ENCODE data around the gene MRM3.
"Not testable (repeated sequence)": the region's sequence is repeated elsewhere in the genome, so short reads cannot be mapped to it uniquely, and the experiment has no call there.

Gene MRM3

GRCh38 chr17:811051-811784 is 29.1 kb downstream of the MRM3 start:
- in situ Hi-C loops (cut with HindIII; ENCODE audit: low sequenced_read_pairs), result no loop called here

GRCh38 chr17:812638-813204 is 30.6 kb downstream of the MRM3 start:
- in situ Hi-C loops (cut with HindIII; ENCODE audit: low sequenced_read_pairs), result no loop called here

- in situ Hi-C loops (cut with HindIII; ENCODE audit: low sequenced_read_pairs), result no loop called here
Measured at GRCh38 chr17:814371-814770, 32.2 kb downstream of the MRM3 start.

DNA sequence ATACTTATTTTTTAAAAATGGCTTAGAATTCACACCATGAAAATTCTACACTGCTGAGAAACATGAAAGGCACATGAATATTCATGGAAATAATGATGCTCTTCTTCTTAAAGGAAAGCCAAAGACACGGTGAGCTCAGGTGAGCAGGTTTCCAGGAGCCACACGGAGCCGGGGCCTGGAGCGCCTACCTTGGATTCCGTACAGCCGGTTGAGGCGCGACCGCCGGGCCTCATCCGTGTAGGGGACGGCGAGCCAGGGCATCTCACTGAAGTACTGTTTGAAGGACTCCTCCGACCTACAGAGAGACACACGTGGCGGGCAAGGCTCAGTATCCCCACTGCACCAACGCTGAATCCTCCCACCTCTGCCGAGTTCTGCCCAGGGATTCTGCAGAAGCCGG is 37.1 kb downstream of the MRM3 start:
- in situ Hi-C loops (cut with HindIII; ENCODE audit: low sequenced_read_pairs), result no loop called here

GRCh38 chr17:823501-823902 is 41.3 kb downstream of the MRM3 start:
- in situ Hi-C loops (cut with HindIII; ENCODE audit: low sequenced_read_pairs), result no loop called here

- in situ Hi-C loops (cut with HindIII; ENCODE audit: low sequenced_read_pairs), result no loop called here
Measured at GRCh38 chr17:824378-824777, 42.2 kb downstream of the MRM3 start.

DNA sequence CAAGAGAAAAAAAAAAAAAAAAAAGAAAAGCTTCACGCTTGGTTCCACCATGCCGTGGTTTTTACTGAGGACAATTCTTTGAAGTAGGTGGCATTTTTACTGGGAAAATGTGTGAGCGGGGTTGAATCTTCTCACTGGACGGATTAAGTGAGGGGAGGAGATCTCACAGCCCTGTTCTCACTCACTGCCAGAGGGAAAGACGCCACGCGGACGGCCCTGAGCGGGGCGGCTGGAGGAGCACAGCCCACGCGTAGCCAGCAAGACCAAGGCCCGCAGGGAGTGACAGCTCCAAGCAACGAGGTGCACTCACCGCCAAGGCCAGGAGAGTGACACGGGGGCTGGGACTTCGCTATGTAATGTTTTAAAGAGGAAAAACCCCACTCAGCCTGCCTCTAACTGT is 43.1 kb downstream of the MRM3 start:
- in situ Hi-C loops (cut with HindIII; ENCODE audit: low sequenced_read_pairs), result no loop called here

GRCh38 chr17:826778-827177 is 44.6 kb downstream of the MRM3 start:
- in situ Hi-C loops (cut with HindIII; ENCODE audit: low sequenced_read_pairs), result no loop called here

DNA sequence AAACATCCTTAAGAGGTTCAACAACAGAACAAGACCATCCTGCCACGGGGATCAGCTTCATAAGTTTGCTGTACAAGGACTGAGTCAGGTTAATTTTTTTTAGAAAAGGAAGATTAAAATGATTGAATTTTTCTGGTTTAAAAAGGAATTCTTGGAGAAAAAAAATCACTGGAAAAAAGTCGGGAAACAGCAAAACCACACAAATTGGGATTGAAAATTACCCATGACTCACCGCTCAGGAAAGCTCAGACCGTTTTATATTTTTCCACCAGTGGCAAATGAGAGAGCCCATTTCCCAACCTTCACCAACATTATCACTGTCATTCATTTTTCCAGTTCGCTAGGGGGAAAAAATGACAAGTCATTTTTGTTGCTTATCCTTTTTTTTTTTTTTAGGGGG is 46.6 kb downstream of the MRM3 start:
- in situ Hi-C loops (cut with HindIII; ENCODE audit: low sequenced_read_pairs), result no loop called here

DNA sequence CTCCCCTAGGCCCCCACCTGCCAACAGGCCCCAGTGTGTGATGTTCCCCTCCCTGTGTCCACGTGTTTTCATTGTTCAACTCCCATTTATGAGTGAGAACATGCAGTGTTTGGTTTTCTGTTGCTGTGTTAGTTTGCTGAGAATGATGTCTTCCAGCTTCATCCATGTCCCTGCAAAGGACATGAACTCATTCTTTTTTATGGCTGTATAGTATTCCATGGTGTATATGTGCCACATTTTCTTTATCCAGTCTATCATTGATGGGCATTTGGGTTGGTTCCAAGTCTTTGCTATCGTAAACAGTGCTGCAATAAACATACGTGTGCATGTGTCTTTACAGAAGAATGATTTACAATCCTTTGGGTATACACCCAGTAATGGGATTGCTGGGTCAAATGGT is 47.5 kb downstream of the MRM3 start:
- in situ Hi-C loops (cut with HindIII; ENCODE audit: low sequenced_read_pairs), result not testable (repeated sequence)

DNA sequence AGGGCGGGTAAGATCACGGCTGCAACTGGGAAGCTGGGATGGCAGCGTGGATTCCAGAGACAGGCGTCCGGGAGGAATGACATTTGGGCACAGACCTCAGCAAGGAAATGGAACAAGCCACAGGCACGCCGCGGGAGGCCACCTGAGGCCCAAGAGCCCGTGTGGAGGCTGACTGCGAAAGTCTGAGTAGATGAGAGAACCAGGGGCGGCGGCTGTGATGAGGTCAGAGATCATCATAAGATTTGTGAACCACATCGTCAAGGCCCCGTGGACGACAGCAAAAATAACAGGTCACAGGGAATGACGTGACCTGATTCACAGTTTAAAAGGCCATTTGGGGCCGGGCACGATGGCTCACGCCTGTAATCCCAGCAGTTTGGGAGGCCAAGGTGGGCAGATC is 48.2 kb downstream of the MRM3 start:
- in situ Hi-C loops (cut with HindIII; ENCODE audit: low sequenced_read_pairs), result no loop called here

DNA sequence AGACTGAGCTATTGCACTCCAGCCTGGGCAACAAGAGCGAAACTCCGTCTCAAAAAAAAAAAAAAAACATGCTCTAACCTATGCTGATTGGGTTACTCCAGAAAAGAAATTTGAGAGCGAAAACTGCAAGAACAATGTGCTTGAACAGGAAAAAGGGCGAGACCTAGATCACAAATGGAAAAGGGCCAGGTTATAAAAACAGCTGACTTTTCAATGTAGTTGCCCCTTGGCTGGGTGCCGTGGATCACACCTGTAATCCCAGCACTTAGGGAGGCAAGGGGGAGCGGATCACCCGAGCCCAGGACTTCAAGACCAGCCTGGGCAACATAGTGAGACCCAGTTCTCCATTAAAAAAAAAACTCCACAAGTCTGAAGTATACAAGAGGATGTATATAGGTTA is 48.8 kb downstream of the MRM3 start:
- in situ Hi-C loops (cut with HindIII; ENCODE audit: low sequenced_read_pairs), result no loop called here

GRCh38 chr17:834136-834535 is 52.0 kb downstream of the MRM3 start:
- in situ Hi-C loops (cut with HindIII; ENCODE audit: low sequenced_read_pairs), result no loop called here

- in situ Hi-C loops (cut with HindIII; ENCODE audit: low sequenced_read_pairs), result no loop called here
Measured at GRCh38 chr17:835263-835662, 53.1 kb downstream of the MRM3 start.

- in situ Hi-C loops (cut with HindIII; ENCODE audit: low sequenced_read_pairs), result not testable (repeated sequence)
Measured at GRCh38 chr17:835721-836120, 53.6 kb downstream of the MRM3 start.

DNA sequence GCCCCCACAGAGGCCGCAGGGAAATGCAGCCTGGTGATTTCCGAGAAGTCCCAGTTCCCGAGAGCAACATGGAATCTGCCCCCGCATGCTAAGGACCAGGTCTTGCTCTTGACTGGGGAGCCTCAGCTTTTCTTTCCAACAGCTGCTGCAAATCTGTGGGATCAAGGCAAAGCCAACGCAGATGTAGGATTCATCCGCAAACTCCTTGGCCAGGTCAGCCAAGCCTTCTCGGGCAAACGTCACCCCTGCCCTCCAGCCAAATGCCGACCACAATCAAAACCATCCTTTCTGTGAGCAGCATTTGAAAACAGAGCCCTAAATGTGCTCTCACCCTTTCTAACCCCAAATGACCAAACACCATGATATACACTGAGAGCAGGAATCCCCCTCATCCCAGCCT is 54.0 kb downstream of the MRM3 start:
- in situ Hi-C loops (cut with HindIII; ENCODE audit: low sequenced_read_pairs), result no loop called here

- in situ Hi-C loops (cut with HindIII; ENCODE audit: low sequenced_read_pairs), result no loop called here
Measured at GRCh38 chr17:838486-838885, 56.3 kb downstream of the MRM3 start.

- in situ Hi-C loops (cut with HindIII; ENCODE audit: low sequenced_read_pairs), result no loop called here
Measured at GRCh38 chr17:841313-841712, 59.2 kb downstream of the MRM3 start.

Measured in DLD1 (cell line).